GM19372 (cell line): Measurements from ENCODE around the gene FAM163B.

ENCODE experiments used
- ATAC-seq: cut with Tn5 transposase; IDR thresholded peaks from one replicate; pipeline ENCODE4 v1.9.1; 2021; ENCODE audit warnings: mild to moderate bottlenecking, low read depth, moderate library complexity; ENCODE audit not compliant: unreplicated experiment

FAM163B gene

GRCh38 chr9:133554729-133555128 lies 54.5 kb downstream of the FAM163B start:
- no peak for ATAC-seq

DNA sequence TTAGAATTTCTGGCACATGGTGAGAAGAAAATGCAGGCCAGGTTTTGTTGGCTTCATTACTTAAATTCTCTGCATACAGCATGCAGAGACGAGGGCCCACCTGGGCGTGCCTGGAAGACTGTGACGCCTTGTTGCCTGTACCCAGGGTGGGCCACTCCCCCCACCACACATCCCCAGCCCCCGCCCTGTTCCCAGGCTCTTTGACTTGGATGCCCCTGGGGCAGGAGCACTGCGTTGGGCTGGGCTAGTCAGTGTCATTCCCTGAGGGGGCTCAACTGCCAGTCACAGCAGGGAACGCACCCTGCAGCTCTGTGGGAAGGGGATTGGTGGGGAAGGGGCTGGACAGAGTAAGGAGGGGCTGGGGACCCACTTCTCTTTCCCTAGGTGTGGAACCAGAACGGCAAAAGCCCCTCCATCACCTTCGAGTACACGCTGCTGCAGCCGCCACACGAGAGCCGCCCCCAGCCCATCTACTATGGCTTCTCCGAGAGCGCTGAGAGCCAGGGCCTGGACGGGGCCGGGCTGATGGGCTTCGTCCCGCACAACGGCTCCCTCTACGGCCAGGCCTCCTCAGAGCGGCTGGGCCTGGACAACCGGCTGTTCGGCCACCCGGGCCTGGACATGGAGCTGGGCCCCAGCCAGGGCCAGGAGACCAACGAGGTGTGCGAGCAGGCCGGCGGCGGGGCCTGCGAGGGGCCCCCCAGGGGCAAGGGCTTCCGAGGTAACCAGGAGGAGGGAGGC lies 55.0 kb downstream of the FAM163B start:
- ATAC-seq = no peak

DNA sequence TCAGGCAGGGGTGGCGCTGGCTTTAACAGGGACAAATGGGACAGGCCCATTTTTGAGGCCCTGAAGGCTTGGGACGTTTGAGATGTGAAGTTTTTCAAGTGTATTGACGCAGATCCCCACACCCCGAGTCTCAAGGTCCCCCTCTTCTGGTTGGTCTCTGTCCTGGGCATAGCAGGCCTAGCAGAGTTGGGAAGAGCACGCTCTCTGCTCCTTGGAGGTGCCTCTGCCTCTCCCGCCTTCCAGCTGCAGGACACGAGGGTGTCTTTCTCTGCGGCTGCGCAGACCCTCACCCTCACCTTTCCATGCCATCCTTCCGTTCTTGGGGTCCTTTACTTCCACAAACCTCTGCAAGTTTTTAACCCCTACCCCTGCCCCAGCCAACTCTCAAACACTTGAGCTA lies 56.1 kb downstream of the FAM163B start:
- ATAC-seq = no peak

GRCh38 chr9:133552236-133552635 lies 57.0 kb downstream of the FAM163B start:
- ATAC-seq = no peak

DNA sequence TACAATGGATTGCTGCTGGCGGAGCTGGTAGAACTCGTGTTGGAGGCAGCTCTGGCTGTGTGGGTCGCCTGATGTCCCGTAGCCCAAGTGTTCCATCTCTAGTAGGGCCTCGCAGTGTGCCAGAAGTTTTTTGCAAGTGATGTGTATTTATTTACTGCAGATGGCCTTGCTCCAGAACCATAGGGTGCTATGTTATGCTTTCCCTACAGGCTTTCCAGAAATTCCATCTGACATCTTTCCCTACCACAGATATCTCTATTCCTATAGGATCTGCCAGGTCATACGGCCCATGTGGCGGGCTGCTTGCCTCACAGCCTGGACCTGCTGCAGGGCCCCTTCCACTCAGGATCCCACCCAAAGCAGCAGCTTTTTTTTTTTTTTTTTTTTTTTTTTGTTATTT lies 57.7 kb downstream of the FAM163B start:
- no peak for ATAC-seq

- no peak for ATAC-seq
These were observed 62.1 kb downstream of the FAM163B start for GRCh38 chr9:133547116-133547515.

GRCh38 chr9:133546287-133546680 lies 62.9 kb downstream of the FAM163B start:
- no peak for ATAC-seq

DNA sequence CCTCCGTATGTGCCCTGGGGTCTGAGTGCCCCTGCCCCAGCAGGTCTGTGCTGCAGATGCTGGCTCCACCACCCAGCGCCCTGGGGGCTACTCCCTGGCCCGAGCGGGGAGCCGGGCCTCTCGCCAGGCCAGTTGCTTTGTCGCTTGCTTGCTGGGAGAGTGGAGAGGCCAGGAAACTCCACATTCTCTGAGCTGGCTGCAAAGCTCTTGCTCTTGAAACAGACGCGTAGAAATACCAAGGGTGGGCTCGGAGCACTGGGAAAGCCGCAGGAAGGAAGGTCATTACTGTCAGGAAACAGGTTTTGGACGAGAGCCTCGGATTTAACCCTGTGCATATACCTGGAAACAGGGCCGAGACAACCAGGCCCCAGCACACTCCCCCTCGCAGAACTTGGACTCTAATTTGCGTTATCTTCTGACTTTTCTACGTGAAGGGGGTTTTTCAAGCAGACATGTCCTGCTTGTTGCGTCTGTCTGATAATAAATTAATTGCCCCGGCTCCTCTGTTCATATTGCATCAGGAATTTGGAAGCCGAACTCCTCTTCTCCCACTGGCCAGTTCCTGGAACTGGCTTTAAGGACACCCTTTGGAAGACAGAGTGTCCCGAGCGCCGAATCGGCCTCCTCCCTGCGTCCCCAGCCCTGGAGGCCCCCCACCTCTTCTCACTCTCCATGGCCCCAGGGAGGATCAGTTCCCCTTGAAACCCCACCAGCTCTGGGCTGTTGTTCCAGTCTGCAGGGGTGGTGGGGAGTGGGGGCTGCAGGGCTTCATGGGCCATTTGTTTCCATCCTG lies 63.5 kb downstream of the FAM163B start:
- no peak for ATAC-seq

DNA sequence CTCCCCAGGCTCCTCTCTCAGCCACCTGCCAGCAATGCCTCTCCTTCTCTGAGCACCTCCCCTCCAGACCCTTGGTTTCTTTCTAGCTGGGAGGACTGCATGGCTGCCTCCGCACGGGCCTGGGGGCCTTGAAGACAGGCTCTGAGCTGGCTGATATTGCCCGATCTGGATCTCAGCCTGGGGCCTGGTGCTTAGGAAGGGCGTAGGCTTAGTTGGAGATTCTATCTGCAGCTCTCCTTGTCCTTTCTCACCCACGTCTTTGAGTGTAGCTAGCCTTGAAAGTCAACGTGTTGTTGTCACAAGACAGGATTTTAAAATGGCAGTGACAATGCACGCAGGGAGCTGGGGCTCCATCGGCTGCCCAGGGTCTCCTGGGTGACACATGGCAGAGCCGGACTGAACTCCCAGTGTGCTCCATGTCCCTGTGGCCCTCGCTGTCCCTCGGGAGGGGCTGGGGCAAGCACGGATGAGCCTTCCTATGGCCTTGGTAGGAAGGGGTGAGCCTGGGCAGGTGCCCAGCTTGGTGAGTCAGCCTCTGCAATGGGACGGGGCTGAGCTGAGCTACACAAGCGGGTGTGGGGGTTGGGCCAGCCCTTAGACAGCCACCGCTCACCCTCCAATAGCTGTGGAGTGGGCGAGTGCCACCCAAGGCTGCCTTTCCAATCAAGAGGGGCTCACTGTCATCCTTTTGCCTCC lies 65.3 kb downstream of the FAM163B start:
- ATAC-seq = no peak

- no peak for ATAC-seq
These were observed 67.2 kb downstream of the FAM163B start for GRCh38 chr9:133542002-133542401.

GRCh38 chr9:133540698-133541025 lies 68.5 kb downstream of the FAM163B start:
- ATAC-seq = no peak

DNA sequence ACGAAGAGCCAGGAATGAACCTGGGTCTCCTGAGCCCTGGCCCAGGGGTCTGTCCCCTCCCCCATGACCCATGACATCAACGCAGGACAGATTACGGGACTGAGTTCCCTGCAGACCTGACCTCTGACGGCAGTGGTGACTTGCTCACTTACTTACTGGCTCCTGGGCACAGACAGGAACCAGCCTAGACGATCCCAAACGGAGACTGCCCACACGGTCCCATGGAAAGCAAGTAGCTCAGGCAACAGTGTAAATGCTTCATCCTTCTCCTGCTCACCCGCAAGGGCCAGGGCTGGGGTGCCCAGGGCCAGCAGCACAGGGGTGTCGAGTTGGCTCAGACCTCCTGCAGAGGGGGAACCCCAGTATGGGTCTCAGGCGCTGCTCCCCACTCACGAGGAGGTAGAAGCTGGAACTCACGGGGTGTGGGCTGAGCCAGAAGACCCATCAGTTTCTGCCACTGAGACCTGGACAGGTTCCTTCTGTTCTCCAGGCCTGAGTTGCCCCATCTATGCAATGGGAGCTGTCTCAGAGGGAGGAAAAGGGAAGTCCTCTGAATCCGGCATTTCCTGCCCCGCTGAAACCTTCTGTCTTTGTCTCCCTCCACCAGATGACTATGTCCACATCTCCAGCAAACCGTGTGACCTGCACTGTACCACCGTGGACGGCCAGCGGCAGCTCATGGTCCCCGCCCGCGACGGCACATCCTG lies 69.0 kb downstream of the FAM163B start:
- no peak for ATAC-seq

DNA sequence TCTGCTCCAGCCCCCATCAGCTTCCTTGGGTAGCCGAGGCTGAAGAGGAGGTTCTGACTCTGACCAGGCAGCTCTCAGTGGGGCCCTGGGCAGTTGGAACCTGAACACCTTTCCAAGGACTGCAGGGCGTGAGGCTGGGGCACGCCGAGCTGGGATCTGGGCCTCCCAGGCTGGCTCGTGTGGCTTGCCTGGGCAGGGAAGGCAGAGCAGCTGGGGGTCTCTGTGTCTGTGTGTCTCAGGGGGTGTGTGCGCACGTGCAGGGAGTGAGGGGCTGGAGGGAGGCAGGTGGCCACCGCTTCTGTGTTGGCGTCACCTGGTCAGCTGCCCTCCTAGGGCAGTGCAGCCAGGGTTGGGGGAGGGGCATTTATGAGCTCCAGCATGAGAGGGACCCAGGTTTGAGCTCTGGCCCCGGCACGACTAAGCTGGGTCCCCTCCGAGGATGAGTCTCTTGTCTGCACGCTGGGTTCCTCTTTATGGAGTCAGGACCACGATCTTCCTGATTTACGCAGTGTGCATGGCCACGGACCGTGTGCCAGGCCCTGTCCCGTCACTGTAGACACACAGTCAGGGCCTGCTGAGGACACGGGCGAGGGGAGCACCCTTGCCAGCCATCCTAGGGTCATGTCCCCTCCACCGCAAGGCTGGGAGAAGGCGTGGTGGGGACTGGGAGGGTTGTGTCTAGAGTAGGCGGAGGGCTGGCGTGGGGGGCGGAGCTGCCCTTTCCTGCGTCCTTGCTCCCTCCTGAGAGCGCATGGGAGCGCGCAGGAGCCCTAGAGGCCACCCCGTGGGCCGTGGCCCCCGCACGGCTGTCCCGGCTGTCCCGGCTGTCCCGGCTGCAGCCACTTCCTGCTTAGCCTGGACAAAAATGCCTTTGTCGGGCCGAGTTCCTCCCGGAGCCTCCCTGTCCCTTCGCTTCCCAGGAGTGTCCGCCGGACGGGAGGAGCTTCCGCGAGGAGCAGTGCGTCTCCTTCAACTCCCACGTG lies 70.0 kb downstream of the FAM163B start:
- ATAC-seq = no peak

- ATAC-seq = no peak
These were observed 71.0 kb downstream of the FAM163B start for GRCh38 chr9:133538176-133538575.

- no peak for ATAC-seq
These were observed 71.9 kb downstream of the FAM163B start for GRCh38 chr9:133537257-133537656.

DNA sequence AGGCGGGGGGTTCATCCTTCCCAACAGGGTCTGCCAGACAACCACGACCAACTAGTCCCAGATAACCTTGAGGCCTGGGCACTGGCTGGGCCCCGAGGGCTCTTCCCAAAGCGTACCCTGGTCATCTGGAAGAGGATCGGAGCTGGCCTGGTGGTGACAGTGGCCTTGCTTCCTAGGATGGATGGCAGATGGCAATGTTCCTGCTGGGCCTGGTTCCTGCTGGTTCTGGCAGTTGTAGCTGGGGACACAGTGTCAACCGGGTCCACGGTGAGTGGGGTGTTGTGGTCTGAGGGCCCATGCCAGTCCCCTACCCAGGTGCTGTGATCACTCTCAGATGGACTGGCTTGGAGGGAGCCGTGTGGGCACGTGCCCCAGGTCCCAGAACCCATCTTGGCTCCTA lies 72.7 kb downstream of the FAM163B start:
- no peak for ATAC-seq

DNA sequence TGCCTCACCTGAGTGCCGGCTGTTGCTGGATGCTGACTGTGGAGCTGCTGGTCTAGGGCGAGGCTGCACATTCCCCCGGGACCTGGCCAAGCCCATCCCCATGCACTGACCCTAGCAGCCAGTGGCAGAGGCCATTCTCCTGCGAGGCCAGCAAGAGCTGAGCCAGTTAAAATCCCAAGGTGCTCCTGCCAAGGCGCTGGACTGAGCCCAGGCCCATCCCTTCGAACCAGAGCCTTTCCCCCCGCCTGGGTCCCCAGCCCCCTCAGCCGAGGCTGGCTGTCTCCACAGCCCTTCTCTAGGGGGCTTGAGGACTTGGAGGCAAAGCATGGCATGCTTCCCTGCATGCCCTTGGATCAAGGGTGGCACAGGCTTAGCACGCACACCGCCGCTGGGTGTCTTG lies 73.1 kb downstream of the FAM163B start:
- no peak for ATAC-seq

DNA sequence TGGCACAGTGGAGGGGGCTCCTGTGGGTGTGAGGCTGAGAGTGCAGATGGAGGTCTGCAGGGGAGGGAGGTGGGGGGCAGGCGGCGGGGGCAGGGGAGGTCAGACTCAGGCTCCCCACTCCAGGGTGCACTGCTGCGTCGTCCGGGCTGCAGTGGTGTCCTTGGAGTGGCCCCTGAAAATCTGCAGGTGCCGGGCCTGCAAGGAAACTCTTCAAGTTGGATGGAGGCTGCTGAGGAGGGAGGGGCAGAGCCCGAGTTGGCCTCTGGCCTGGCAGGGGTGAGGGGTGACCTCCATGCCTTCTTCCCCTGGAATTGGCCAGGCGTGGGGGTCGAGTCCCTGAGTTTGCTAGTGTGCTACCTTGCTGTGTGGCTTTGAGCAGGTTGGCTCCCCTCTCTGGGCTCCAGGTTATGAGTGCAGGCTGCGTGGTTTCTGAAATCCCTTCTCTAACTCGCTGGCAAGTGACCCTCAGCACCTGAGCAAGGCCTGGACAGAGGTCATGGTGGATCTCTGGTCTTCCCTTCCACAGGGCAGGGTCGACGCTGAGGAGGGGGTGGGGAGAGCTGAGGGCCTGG lies 73.8 kb downstream of the FAM163B start:
- no peak for ATAC-seq
